ENCODE measurements around the gene BRCA2.

The BRCA2 gene

DNA sequence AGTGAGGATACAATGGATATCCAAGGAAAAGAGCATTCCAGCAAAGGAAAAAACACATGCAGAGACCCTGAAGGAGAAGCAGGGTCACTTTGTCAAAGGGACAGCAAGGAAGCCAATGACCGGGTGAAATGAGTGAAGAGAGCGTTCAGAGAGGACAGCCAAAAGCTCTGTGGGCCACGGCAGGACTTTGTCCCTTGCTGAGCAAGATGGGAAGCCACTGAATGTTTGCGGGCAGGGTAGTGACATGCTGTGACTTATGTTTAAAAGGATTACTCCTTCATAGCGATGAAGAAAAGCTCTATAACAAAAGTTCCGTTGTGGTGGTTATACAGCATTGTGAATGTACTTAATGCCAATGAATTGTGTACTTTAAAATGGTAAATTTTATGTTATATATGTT, 16.6 kb upstream of the BRCA2 start:
- no peak overlapping the region for H3K4me3 ChIP-seq (ENCODE audit: control insufficient read depth, low read depth, low read length)
- no peak for DNase-seq (ENCODE audit: low read depth)
- TF ChIP-seq, protein P1, sequence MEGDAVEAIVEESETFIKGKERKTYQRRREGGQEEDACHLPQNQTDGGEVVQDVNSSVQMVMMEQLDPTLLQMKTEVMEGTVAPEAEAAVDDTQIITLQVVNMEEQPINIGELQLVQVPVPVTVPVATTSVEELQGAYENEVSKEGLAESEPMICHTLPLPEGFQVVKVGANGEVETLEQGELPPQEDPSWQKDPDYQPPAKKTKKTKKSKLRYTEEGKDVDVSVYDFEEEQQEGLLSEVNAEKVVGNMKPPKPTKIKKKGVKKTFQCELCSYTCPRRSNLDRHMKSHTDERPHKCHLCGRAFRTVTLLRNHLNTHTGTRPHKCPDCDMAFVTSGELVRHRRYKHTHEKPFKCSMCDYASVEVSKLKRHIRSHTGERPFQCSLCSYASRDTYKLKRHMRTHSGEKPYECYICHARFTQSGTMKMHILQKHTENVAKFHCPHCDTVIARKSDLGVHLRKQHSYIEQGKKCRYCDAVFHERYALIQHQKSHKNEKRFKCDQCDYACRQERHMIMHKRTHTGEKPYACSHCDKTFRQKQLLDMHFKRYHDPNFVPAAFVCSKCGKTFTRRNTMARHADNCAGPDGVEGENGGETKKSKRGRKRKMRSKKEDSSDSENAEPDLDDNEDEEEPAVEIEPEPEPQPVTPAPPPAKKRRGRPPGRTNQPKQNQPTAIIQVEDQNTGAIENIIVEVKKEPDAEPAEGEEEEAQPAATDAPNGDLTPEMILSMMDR (conservative IDR thresholded peaks at IDR 0.05; ENCODE audit: control insufficient read depth, insufficient read depth, low read depth, low read length), result no peak

DNA sequence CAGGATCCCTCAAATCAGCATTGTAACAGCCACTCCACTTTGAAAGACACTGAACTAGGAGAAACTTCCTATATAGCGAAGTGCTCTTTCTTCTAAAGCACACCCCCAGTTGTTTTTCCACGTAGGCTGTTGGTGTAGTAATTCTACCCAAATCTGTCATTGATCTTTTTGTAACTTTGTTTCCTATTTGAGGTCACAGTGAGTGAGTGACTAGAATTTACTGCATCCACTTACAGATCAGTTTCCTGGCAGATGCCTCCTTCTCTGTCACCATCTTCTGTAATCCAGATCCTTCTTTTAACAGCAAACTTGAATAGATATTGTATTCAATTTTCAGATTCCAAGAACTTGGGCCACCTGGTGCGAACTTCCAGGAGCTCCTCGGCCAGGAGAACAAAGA, 15.4 kb upstream of the BRCA2 start:
- DNase-seq (ENCODE audit: low read depth), result no peak
- no peak overlapping the region for H3K4me3 ChIP-seq (ENCODE audit: control insufficient read depth, low read depth, low read length)
- TF ChIP-seq, protein P1 (conservative IDR thresholded peaks at IDR 0.05; ENCODE audit: control insufficient read depth, insufficient read depth, low read depth, low read length), result no peak

DNA sequence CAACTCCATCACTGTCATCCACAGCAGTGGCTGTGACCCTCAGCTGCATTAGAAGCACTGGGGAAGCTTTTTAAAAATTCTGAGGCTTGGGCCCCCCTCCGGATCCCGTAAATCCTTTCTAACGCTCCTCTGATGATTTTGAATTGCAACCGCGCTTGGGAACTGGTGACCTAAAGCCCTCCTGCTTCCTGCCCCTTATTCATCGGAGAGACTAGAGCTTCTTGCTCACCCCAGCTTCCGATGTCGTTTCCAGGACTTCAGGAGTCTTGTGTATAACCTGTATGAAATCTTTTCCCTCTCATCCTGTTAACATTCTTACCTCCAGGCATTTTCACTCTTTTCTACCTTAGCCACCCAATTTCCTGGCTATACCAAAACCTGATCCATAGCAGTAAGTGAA, 14.9 kb upstream of the BRCA2 start:
- TF ChIP-seq, protein P1 (conservative IDR thresholded peaks at IDR 0.05; ENCODE audit: control insufficient read depth, insufficient read depth, low read depth, low read length), result no peak
- DNase-seq (ENCODE audit: low read depth), result no peak

DNA sequence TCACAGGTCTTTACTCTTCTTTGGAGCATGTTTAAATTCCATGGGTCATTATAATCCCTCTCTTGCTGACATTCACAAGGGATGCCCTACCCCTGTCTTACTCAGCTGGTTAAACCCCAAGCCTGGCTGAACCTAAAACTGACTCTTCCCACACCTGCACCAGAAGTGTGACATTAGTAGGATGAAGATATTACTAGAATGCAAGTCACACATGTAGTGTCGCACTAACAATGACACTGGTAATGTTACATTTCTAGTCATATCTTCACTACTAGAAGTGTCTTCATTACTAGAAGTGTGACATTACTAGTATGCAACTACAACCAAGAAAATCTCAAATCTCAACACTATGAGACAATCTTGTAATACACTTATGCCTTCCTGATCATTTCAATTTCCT, 14.4 kb upstream of the BRCA2 start:
- DNase-seq (ENCODE audit: low read depth), result no peak
- TF ChIP-seq, protein P1 (conservative IDR thresholded peaks at IDR 0.05; ENCODE audit: control insufficient read depth, insufficient read depth, low read depth, low read length), result no peak
- H3K4me3 ChIP-seq (ENCODE audit: control insufficient read depth, low read depth, low read length), result no peak overlapping the region

More for the DNA sequence above, 14.9 kb upstream of the BRCA2 start:
- H3K4me3 ChIP-seq (ENCODE audit: control insufficient read depth, low read depth, low read length), result no peak overlapping the region

DNA sequence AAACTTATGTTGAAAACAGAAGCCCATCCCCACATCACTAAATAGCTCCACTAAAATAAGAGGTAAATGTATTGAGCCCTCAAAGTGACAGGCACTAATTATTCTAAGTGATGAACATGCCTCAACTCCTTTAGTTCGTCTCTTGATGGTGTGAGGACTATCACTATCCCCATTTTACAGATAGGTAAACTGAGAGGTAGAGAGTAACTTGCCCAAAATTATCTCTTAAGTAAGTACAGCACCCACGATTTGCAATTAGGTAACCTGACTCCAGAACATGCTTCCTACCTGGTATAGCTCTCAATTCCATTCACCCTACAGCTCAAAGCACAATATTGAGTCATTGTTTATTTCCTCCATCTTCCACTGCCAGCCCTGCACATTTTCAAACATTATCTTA, 12.8 kb upstream of the BRCA2 start:
- TF ChIP-seq, protein P1 (conservative IDR thresholded peaks at IDR 0.05; ENCODE audit: control insufficient read depth, insufficient read depth, low read depth, low read length), result no peak
- DNase-seq (ENCODE audit: low read depth), result no peak

DNA sequence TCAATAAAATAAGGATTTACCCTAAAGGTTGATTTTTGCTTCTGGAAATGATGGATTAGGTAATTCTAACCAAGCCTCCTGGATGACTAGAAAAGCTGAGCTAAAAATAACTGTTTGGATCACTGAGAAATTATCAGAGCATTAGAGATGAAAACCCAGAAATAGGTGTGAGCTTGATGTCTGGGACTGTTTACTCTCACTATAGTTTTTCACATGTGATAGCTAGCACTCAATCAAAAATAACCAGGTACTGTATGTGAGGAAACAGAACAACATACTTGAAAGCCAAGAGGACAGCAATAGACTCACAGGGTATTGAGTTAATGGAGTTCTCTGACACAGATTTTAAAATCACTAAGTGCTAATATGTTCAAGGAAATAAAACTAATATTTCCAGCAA, 9.7 kb upstream of the BRCA2 start:
- DNase-seq (ENCODE audit: low read depth), result no peak
- TF ChIP-seq, protein P1 (conservative IDR thresholded peaks at IDR 0.05; ENCODE audit: control insufficient read depth, insufficient read depth, low read depth, low read length), result no peak
- no peak overlapping the region for H3K4me3 ChIP-seq (ENCODE audit: control insufficient read depth, low read depth, low read length)

More for the DNA sequence above, 12.8 kb upstream of the BRCA2 start:
- no peak overlapping the region for H3K4me3 ChIP-seq (ENCODE audit: control insufficient read depth, low read depth, low read length)
